PFSK-1 (cell line): ENCODE results near the gene CRIP1.

ENCODE experiments used
- FOXP2 ChIP-seq: optimal IDR thresholded peaks from 2 replicates; pipeline ENCODE3; 2011; ENCODE audit warnings: borderline replicate concordance, control low read depth, inconsistent platforms; ENCODE audit not compliant: insufficient read depth; ENCODE audit errors: extremely low read length, extremely low read depth
- POLR2AphosphoS5 ChIP-seq: IDR thresholded peaks from 2 replicates; pipeline ENCODE4 v1.6.1; 2012; ENCODE audit warnings: low read depth, mild to moderate bottlenecking, control low read depth, low read length, moderate library complexity
- SIN3A ChIP-seq: IDR thresholded peaks from 2 replicates; pipeline ENCODE4 v1.6.1; 2012; ENCODE audit warnings: mild to moderate bottlenecking, low read length, moderate library complexity, borderline replicate concordance; ENCODE audit not compliant: insufficient read depth
- TF ChIP-seq, protein P1 (sequence below), 2 experiments: IDR thresholded peaks; 2 replicates each; pipeline versions ENCODE4 v1.6.1 to v1.8.0; 2011 to 2012; ENCODE audit warnings: low read depth in 2 of 2, low read length in 2 of 2, control low read depth in 1 of 2, inconsistent platforms in 1 of 2, mild to moderate bottlenecking in 1 of 2, moderate library complexity in 1 of 2; ENCODE audit not compliant: insufficient read depth in 1 of 2

DNA sequence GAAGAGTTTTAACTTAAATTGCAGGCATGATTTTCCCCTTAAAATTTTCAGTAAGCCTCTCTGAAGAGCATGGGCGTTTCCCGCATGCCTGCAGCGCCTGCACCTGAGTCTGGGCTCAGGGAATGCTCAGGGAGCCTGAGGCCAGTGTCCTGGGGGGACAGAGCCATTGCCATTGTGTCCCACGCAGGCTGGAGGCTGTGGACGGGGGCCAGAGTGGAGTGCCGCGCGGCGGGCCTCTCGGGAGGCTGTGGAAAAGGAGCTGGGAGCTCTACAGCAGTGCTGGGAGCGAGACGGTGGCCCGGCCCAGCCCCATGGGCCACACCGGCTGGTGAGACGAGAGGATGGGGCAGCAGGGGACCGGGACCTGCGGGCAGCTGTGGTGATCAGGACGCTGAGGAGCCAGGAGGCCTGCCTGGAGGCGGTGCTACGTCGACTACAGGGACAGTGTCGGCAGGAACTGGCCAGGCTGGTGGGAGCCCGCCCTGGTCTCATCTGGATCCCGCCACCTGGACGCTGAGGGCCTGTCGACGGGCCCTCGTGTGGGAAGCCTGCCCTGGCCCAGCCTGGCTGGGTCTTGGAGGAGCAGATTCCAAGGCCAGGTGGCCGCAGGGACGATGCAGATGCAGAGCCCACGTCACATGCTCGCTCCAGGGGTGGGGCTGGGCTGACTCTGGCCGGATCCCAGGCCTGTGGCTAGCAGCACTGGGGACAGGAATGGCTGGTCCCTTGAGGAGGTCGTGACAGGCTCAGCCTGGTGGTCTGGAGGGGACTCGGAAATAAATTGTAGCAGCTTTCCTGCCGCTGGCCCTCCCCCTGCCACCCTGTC lies 12.0 kb downstream of the CRIP1 start:
- TF ChIP-seq POLR2AphosphoS5 (no peak), SIN3A (no peak), FOXP2 (no peak)
- TF ChIP-seq, protein P1, sequence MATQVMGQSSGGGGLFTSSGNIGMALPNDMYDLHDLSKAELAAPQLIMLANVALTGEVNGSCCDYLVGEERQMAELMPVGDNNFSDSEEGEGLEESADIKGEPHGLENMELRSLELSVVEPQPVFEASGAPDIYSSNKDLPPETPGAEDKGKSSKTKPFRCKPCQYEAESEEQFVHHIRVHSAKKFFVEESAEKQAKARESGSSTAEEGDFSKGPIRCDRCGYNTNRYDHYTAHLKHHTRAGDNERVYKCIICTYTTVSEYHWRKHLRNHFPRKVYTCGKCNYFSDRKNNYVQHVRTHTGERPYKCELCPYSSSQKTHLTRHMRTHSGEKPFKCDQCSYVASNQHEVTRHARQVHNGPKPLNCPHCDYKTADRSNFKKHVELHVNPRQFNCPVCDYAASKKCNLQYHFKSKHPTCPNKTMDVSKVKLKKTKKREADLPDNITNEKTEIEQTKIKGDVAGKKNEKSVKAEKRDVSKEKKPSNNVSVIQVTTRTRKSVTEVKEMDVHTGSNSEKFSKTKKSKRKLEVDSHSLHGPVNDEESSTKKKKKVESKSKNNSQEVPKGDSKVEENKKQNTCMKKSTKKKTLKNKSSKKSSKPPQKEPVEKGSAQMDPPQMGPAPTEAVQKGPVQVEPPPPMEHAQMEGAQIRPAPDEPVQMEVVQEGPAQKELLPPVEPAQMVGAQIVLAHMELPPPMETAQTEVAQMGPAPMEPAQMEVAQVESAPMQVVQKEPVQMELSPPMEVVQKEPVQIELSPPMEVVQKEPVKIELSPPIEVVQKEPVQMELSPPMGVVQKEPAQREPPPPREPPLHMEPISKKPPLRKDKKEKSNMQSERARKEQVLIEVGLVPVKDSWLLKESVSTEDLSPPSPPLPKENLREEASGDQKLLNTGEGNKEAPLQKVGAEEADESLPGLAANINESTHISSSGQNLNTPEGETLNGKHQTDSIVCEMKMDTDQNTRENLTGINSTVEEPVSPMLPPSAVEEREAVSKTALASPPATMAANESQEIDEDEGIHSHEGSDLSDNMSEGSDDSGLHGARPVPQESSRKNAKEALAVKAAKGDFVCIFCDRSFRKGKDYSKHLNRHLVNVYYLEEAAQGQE (IDR thresholded peaks at IDR 0.05; ENCODE audit: insufficient read depth in 1 of 2, low read depth in 2 of 2, low read length in 2 of 2), result no peak
